ENCODE measurements around the gene ZNF213.
"Not testable (repeated sequence)": the region's sequence is repeated elsewhere in the genome, so short reads cannot be mapped to it uniquely, and the experiment has no call there.

The ZNF213 gene

DNA sequence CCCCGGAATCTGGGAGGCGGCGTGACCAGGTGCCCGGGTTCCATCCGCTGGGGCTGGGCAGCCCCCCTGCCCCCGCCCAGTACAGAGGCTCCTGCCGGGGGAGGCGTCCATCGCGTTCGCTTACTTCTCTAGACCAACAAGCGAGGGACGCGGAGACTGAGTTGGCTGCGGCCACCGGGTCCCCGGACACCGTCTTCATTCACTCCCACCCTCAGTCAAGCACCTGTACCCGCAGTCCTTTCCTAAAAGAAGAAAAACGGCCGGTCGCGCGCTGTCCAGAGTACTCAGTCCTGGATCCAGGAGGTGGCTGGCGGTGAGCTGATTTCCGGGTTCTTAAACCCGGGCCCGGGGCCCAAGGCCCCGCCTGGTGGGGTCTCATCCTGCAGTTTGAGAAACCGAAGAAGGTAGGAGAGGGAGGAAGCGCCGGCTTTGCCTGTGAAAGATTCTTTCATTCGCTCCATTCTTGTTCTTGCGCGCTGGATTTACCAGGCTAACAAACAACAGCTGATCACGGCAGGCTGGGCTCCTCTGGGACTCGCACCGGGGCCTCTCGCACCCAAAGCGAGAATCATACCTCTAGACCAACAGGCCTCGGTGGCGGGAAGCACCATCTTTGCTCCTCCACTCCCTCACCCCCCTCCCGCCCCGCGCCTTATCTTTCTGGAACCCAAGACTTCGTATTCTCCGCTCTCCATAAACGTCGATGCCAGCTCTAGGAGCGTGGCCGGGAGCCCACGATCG lies 35.8 kb downstream of the ZNF213 start:
- no peak for DNase-seq (ENCODE audit: low read depth, low spot score)

DNA sequence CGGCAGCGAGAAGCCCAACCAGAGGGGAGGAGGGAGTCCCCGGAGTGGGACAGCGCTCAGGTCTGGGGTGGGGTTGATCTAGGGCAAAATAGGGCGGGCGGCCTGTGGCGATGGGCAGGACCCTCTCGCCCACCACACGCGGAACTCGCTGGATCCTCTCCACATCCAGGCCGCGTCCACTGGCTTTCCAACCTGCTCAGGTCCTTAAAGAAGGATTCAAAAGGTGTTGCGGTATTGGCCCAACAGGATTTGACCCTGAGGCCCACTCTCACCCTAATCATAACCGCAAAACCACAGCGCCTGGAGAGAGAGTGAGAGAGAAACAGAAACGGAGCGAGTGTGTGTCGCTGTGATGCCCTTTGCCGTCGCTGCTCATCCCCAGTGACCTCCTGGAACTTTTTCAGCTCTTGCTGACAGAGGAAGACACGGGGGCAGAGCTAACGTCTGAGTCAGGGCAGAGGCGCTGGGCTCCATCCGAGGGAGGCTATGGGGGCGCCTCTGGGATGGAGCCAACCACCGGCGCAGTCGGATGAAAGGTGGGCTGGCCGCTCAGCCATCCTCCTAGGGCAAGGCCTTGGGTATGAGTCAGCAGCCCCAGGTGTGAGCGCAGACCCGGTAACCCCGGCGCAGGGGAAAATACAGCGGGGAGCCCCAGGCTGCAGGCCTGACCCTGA lies 36.5 kb downstream of the ZNF213 start:
- no peak for DNase-seq (ENCODE audit: low read depth, low spot score)

DNA sequence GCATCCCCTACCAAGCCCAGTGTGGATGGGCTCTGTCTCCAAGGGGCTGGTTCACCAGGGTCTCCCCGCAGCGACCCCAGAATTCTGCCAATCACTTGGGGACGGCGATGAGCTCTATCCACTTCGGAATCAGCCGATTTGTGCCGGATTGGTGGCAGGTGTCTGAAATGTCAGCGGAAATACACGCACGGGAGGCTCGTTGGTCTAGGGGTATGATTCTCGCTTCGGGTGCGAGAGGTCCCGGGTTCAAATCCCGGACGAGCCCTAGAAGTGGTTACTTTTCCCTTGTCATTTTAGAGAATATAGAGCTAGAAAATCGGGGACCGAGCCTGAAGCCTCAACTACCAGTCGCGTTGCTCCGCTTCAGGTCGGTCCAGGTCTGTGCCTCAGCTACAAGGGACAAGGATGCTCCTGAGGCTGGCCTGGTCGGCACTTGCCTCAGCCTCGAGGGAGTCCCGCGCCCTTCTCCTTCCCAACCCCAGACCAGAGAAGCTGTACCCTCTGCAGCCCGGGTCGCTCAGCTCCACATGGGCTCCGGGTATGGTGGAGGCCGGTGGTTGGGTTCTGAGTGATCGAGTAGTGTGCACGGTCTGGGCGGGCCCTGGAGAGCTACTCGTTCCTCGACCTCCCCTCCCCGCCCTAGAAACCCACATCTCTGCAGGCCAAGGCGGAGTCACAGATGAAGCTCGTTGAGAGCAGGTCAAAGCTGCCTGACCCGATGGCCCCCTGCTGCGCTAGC lies 37.2 kb downstream of the ZNF213 start:
- DNase-seq (ENCODE audit: low read depth, low spot score): no peak

DNA sequence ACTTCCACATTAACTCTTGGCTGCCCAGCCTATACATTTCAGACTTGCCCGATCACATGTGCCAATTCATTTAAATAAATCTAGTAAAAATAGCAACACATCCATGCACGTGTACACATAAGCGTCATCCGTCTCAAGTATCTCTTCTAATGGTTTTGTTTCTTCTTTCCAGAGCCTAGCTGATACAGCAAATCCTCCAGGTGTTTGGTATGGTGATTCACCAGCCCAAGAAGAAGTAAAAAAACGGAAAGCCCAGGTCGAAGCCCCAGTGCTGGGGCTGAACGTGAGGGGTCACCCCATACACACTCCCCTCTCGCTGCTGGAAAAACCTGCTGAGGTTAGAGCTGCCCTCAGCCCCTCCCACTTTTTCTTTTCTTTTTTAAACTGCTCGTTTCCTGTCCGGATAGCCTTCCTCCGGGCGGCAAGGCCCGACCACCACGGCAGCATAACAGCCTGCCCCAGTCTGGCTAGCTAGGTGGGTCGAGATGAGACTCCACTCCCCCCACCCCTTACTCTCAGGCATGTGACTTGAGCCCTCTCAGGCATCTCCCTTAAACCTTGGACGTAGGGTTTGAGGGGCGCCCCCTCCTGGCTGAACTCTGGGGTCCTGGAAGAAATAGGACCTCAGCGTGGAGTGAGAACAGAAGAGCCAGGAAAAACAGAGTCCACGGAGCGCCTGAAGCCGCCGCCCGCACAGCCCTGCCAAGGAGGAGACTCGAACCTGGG lies 39.2 kb downstream of the ZNF213 start:
- no peak for DNase-seq (ENCODE audit: low read depth, low spot score)

DNA sequence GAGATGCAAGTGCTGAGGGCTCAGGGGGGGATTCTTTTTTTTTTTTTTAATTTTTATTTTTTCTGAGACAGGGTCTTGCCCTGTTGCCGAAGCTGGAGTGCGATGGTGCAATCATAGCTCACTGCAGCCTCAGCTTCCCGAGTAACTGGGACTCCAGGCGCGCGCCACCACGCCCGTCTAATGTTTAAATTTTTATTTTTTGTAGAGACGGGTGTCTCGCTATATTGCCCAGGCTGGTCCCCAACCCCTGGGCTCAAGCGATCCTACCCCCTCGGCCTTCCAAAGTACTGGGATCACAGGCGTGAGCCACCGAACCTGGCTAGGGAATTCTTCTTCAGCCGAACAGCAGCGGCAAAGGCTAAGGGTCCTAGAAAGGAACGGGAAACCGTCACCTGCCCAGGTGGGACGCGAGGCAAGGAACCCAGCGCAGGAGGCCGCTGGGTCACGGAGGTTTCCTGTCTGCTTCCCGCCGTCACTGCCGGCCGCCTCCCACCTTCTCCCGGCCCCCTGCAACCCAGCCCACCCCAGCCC lies 39.9 kb downstream of the ZNF213 start:
- DNase-seq (ENCODE audit: low read depth, low spot score): no peak

DNA sequence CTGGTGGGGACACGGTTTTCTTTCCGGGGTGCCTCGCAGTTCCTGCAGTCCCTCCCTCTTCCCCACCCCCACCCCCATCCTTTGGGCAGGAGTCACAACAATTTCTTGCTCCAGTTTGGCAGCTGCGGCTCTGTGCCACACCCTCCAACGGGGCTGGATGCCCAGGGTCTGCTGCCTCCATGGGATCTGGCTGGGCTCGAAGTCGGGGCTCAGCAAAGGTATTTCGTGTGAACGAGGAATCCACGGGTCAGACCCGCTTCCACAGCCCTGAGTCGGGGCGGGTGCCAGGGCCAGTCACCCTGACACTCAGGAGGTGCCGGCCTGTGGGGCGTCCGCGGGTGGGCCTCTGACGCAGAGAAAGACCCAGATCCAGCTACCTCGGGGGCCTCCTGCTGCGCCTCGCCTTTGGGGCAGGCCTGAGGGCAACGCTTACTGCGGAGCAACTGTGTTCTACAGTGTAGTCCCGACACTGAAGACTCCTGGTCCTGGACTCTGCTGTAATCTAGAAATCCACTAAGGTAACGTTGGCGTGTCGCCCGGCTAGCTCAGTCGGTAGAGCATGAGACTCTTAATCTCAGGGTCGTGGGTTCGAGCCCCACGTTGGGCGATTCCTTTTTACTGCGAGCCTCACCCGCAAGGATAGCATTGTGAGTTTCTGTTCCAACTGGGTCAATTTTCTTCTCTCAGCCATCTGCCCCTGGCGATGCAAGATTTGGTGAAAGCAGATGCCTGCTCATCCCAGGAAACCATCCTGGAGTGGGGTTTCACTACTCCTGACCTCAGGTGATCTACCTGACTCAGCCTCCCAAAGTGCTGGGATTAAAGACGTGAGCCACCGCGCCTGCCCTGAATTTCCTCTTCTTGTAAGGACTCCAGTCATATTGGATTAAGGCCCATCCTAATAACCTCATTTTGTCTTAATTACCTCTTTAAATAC lies 40.6 kb downstream of the ZNF213 start:
- DNase-seq (ENCODE audit: low read depth, low spot score): no peak

DNA sequence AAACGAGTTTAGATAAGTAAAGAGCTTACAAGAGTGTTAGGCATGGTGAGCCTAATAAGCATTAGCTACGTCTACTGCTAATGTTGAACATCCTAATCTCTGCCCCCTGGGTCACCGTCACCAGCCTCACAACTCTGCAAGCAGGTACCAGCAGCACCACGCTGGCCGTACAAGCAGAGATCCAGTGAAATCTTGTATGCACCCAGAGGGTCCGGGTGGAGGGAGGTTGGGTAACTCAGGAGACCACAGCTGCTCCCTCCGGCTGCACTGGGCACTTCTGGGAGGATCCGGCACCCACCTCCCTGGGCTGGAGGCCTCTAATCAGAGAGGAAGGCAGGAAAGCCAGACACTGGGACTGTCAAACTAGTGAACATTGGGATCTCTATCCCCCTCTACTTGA lies 44.8 kb downstream of the ZNF213 start:
- no peak for DNase-seq (ENCODE audit: low read depth, low spot score)

DNA sequence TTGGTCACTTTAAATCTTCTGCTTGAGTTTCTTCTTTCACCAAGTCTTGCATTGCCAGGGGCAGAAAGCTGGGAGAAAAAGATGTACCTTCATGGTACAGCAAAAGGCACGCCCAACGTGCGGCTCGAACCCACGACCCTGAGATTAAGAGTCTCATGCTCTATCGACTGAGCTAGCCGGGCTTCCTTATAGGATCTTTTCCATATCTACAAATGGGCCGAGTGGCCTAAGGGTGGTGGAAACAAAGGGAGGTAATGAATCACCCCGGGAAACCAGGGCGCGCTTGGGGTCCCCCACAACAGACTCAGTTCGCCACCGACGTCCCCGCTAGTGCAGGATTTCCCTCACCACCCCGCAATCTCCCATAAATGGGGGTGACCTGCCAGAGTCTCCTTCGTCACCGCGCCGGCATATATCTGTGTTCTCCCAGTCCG lies 45.6 kb downstream of the ZNF213 start:
- no peak for DNase-seq (ENCODE audit: low read depth, low spot score)

DNA sequence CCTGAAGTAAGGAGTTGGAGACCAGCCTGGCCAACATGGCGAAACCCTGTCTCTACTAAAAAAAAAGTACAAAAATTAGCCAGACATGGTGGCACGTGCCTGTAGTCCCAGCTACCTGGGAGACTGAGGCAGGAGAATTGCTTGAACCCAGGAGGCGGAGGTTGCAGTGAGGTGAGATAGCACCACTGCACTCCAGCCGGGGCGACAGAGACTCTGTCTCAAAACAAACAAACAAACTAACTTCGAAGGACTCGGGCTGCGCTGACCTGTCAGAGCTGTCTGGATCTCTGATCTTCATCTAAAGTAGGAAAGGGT lies 47.4 kb downstream of the ZNF213 start:
- not testable (repeated sequence) for DNase-seq (ENCODE audit: low read depth, low spot score)

DNA sequence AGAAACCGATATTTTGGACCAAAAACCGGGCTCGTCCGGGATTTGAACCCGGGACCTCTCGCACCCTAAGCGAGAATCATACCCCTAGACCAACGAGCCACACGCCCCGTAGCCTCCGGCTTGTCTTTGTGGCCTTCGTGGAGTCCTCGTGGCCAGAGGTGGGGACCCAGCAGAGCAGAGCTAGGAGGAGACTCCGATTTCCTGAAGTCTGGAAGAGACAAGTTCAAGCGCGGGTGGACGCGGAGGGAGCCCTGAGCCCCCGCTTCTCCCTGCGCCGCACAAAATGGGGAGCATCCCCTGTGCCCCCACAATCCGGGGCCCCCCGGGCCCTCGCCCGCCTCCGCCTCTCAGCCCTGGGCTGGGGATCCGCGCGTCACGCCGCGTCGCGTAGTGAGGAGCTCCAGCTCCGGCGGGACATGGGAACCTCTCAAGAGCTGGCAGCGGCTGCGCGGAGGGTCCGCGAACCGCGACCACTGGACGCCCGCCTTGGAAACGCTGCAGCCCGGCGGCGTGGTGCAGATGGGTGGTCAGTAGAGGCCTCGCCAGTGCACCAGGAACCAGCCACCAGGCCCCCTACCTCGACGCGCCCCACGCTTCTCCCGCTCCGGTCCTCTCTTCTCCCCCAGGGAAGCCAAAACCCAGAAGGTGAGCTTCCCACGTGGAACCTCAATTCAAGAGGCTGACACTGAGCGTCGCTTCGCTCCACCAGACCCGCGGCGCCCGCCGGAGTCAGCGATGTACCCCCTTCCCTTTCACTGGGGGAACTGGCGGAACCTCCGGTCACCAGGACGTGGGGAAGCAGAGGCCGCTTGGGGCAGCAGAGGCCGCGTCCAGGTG lies 48.0 kb downstream of the ZNF213 start:
- no peak for DNase-seq (ENCODE audit: low read depth, low spot score)

DNA sequence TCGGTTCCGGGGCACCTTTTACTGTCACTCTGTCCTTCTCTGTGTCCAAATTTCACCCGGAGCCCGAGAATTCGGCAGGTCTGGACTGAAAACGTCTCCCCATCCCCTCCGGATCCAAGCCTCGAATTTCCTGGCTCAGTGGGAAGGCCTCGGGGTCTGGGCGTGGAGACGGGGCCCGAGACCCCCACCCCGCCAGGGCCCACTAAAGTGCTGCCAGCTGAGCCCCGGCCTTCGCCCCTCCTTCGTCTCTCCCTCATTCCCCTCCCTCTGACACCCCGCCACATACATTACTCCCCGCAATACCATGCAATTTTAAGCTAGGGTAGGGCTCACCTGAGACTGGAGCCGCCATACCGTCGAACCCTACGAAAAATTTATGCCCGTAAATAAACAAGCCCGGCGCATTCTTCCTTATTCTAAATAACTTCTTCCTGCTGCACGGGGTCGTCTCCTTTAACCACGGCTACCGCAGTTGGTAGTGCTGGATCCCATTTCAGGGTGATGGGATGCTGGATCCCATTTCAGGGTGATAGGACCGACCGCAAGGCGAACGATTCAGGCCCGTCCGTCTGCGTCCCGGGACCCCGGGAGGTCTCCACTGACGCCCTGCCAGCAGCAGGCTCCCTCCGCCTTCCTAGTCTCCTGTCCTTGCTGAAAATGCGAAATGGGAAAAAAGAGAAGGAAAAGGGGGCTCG lies 48.8 kb downstream of the ZNF213 start:
- DNase-seq (ENCODE audit: low read depth, low spot score): no peak

DNA sequence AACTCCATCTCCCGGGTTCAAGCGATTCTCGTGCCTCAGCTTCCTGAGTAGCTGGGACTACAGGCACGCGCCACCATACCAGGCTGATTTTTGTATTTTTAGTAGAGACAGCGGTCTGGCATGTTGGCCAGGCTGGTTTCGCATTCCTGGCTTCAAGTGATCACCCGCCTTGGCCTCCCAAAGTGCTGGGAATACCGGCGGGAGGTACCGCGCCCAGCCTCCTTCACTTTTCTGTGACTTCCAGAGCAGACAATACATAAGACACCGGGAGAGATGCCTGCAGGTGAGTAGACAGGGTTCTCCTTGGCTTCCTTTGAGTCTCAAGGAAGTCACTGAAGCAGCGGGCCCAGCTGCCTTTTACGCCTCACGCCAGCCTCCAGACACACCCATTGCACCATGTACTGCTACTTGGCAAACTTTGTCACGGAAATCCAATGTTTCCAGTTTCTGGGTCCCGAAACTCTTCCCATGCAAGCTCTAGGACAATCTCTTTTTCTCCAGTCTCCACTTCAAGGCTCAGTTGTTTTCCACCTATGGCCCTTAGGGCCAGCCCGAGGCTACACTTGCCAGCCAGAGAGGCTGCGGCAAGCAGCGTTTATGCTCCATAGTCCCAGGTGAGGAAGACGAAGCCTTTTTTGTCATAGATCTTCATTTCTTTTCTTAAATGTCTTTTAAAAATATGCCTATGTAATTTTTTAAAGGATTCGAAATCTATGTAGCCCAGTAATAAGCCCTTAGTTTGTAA lies 52.3 kb downstream of the ZNF213 start:
- DNase-seq (ENCODE audit: low read depth, low spot score): no peak

DNA sequence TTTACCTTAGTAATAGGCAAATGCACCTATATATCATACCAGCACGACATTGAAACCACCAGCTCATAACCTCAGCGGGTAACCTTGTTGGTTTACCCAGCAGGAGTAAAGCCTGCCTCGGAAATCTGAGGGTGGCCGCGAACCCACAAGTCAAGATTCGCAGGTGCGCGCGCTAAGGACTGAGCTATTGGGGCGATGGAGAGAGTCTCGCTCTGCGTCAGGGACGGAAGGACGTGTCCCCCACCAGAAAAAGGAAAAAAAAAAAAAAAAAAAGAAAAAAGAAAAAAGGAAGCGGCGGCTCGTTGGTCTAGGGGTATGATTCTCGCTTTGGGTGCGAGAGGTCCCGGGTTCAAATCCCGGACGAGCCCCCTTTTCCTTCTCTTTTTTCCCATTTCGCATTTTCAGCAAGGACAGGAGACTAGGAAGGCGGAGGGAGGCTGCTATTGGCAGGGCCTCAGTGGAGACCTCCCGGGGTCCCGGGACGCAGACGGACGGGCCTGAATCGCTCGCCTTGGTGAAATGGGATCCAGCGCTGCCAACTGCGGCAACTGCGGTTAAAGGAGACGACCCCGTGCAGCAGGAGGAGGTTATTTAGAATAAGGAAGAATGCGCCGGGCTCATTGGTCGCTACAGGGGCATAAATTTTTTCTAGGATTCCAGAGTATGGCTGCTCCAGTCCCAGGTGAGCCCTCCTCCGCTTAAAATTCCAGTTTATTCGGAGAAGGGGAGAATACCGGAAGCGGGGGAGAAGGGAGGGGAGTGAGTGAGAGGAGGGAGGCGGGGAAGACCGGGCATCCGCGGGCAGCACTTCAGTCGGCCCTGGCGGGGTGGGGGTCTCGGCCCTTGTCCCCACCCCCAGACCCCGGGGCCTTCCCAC lies 53.2 kb downstream of the ZNF213 start, which contains the start of gene OR1F1:
Gene OR1F1, plus strand, starts transcription at position 407 of the 877 bp plus-strand sequence.
- no peak for DNase-seq (ENCODE audit: low read depth, low spot score)

DNA sequence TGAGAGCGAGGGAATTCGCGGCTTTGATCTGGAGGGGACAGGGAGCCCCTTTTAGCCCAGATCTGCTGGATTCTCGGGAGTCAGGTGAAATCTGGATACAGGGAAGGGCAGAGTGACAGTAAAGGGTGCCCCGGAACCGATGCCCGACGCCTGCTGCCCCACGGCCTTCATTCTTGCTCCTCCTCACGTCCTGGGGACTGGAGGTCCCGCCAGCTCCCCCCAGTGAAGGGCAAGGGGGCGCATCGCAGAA lies 53.8 kb downstream of the ZNF213 start:
- DNase-seq (ENCODE audit: low read depth, low spot score): no peak

DNA sequence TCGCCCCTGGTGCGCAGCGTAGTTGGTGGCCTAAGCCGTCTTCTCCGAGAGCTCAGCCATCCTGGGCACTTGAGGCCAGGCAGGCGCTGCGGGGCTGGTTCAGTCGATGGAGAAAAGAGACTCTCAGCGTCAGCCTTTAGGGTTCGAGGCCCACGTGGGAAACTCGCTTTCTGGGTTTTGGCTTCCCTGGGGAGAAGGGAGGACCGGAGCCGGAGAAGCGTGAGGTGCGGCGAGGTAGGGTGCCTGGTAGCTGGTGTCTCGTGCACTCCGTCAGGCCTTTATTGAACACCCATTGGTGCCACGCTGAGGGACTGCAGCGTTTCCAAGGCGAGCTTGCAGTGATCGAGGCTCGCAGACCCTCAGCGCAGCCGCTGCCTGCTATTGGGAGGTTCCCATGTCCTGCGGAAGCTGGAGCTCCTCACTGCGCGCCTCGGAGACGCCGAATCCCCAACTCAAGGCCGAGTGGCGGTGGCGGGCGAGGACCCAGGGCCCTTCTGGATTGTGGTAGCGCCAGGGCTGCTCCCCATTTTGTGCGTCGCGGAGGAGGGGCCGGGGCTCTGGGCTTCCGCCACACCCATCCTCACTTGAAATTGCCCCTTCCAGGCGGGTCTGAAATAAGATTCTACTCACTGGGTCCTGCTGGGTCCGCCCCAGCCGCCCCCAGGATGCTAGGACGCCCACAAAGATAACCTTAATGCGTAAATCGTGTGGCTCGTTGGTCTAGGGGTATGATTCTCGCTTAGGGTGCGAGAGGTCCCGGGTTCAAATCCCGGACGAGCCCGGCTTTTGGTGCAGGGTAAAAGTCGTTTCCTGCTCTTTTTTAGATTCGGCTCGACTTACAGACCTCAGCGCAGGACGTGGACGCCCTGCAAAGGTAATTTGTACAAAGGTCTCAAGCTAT lies 54.3 kb downstream of the ZNF213 start:
- DNase-seq (ENCODE audit: low read depth, low spot score): no peak

DNA sequence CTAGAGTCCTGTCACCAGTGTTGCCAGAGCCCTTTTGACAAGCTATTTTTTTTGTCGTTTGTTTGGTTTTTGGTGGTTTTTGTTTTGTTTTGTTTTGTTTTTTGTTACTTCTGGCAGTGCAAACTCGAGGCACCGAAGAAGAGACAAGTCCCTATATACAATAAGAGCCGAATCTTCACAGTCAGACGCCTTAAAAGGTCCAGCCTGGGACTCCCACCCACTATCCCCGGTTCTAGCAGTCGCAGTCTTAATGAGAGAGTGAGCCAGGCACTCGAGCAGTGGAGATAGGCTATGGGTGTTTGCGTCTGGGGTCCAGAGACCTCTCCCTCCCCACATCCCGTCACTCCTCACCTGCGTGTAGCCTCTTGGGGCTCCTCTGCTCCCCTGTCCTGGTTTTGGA lies 55.0 kb downstream of the ZNF213 start:
- no peak for DNase-seq (ENCODE audit: low read depth, low spot score)

DNA sequence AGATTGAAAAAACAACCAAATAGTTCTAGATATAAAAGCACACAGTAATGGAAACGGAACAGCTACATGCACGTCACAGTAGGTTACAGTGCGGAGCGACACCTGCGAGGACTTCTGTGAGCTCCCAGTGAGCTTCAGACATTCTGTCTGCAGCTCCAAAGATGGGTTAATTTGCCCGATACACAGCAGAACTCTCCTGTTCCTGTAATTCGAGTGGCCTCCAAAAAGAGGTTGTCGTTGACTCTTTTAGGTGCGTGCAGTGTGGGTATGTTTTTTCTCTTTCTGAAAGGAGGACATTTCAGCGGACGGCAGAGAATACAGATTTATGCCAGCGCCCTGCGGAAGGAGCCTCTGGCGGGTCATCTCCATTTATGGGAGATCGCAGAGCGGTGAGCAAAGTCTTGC lies 56.1 kb downstream of the ZNF213 start:
- DNase-seq (ENCODE audit: low read depth, low spot score): no peak
